ENCODE measurements around the gene PRR7.

GRCh38 chr5:177468329-177468684 is 21.7 kb downstream of the PRR7 start:
- TF ChIP-seq EZH2phosphoT487 (IDR thresholded peaks at IDR 0.05; ENCODE audit: insufficient read depth, low read depth), result no peak
- TF ChIP-seq EZH2 (IDR thresholded peaks at IDR 0.05; ENCODE audit: insufficient read depth, poor library complexity, severe bottlenecking), result no peak
